TTC549 (cell line): Measurements from ENCODE around the gene AAMP.
"Not testable (repeated sequence)": the region's sequence is repeated elsewhere in the genome, so short reads cannot be mapped to it uniquely, and the experiment has no call there.

Source experiments
- FAIRE-seq: peaks from 2 replicates; lab custom pipeline; 2012; peaks lifted over from hg19 to GRCh38; lab: Jason Lieb, UNC

AAMP gene

GRCh38 chr2:218274586-218274985, 4.6 kb upstream of the AAMP start:
- no peak for FAIRE-seq

- FAIRE-seq = no peak
Observed at GRCh38 chr2:218273908-218274249, 3.9 kb upstream of the AAMP start.

GRCh38 chr2:218273214-218273907, 3.4 kb upstream of the AAMP start:
- not testable (repeated sequence) for FAIRE-seq

- FAIRE-seq = peak; percentile 11
Observed at GRCh38 chr2:218272531-218273212, 2.7 kb upstream of the AAMP start.

- no peak for FAIRE-seq
Observed at GRCh38 chr2:218271865-218272530, 2.1 kb upstream of the AAMP start.

GRCh38 chr2:218271487-218271797, 1.5 kb upstream of the AAMP start:
- no peak for FAIRE-seq

GRCh38 chr2:218270721-218271486, 967 bp upstream of the AAMP start:
- FAIRE-seq = no peak

GRCh38 chr2:218267259-218267658, 2.7 kb downstream of the AAMP start:
- FAIRE-seq = no peak

- FAIRE-seq = no peak
Observed at GRCh38 chr2:218266316-218266979, 3.5 kb downstream of the AAMP start.

GRCh38 chr2:218265626-218266025, 4.3 kb downstream of the AAMP start:
- no peak for FAIRE-seq

- no peak for FAIRE-seq
Observed at GRCh38 chr2:218264773-218265561, 5.0 kb downstream of the AAMP start.

- FAIRE-seq = no peak
Observed at GRCh38 chr2:218263817-218264641, 5.9 kb downstream of the AAMP start.

GRCh38 chr2:218262631-218263586, 7.0 kb downstream of the AAMP start:
- no peak for FAIRE-seq

GRCh38 chr2:218262237-218262600, 7.7 kb downstream of the AAMP start:
- FAIRE-seq = no peak

GRCh38 chr2:218261423-218262236, 8.3 kb downstream of the AAMP start:
- FAIRE-seq = no peak

GRCh38 chr2:218260742-218261422, 9.1 kb downstream of the AAMP start, which contains the start of gene GPBAR1:
Gene GPBAR1 (plus strand): TSS chr2:218261015. CDS start chr2:218262725, 1,710 bp downstream.
- FAIRE-seq = no peak

- FAIRE-seq = no peak
Observed at GRCh38 chr2:218260166-218260565, 9.8 kb downstream of the AAMP start.
